ENCODE data around the gene TECPR1. TPM values are rescaled to one million over a fixed set of nuclear protein-coding genes. Genes with fewer than 3 reads are reported as not detected.

Gene TECPR1
- total and polyA plus RNA-seq, 2 donors (not counting 3 experiments of a cell fraction or from before 2014, with no cell fraction given): 12.3 to 97.5 TPM

DNA sequence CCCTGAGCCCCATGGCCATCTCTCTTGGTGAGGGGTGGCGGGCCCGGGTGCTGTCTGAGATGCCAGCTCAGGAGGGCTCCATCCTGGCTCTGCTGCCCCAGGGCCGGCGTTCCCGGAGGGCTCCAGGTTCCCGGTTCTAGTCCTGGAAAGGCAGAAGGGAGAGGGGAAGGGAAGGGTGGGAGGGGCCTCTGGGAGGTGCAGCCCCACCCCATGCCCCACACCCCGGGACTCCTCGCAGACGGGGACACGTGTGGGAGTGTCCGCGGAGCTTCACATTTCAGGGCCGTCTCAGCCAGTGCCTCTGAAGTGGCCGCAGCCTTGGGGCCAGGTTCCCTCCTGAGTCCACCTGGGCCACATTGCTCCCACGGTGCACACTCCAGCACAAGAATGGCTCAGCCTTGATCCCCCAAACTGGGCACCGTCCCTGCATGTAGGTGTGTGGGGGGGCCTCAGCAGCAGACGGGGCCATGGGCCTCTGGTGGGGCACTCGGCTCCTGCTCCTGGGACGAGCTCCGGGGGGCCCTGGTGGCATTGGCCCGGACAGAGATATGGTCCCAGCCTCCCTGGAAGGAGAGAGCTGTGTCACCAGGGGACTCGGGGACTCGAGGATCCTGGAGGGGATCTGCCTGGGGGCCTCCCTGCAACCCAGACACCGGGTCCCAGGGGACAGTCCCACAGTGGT, 35.0 kb downstream of the TECPR1 start:
- H3K9me3 ChIP-seq (replicated peaks; ENCODE audit: control insufficient read depth, insufficient read depth, low read length): no peaks in the 10 kb centered on the region
- peaks cover 2% of the 10 kb centered on the region for H3K4me1 ChIP-seq (ENCODE audit: control insufficient read depth, extremely low read depth, insufficient read depth, low read length)
- BruUV-seq (replicated peaks): no TSS peak
- H3K9me1 ChIP-seq (replicated peaks; ENCODE audit: control insufficient read depth, extremely low read depth, insufficient read depth, low read length): no peaks in the 10 kb centered on the region
- POLR2A ChIA-PET: no interaction called here
- TF ChIP-seq GATA2 (IDR thresholded peaks at IDR 0.05; ENCODE audit: insufficient read depth, insufficient read length, low read depth, low read length) (no peak), POLR2A (IDR thresholded peaks at IDR 0.05; ENCODE audit: low read depth, low read length) (no peak), FOS (IDR thresholded peaks at IDR 0.05; ENCODE audit: borderline replicate concordance, insufficient read depth, low read length) (no peak), MYC (IDR thresholded peaks at IDR 0.05; ENCODE audit: low read depth, low read length) (no peak), POLR2AphosphoS5 (IDR thresholded peaks at IDR 0.05; ENCODE audit: insufficient read depth, low read depth, low read length) (no peak), EZH2 (IDR thresholded peaks at IDR 0.05; ENCODE audit: borderline replicate concordance, low read depth, low read length, severe bottlenecking) (no peak), JUN (IDR thresholded peaks at IDR 0.05; ENCODE audit: borderline replicate concordance, insufficient read depth, insufficient read length, low read depth) (no peak)
- TF ChIP-seq, protein P1, sequence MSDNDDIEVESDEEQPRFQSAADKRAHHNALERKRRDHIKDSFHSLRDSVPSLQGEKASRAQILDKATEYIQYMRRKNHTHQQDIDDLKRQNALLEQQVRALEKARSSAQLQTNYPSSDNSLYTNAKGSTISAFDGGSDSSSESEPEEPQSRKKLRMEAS (IDR thresholded peaks at IDR 0.05; ENCODE audit: insufficient read depth, insufficient read length): no peak
- TF ChIP-seq, protein P2, sequence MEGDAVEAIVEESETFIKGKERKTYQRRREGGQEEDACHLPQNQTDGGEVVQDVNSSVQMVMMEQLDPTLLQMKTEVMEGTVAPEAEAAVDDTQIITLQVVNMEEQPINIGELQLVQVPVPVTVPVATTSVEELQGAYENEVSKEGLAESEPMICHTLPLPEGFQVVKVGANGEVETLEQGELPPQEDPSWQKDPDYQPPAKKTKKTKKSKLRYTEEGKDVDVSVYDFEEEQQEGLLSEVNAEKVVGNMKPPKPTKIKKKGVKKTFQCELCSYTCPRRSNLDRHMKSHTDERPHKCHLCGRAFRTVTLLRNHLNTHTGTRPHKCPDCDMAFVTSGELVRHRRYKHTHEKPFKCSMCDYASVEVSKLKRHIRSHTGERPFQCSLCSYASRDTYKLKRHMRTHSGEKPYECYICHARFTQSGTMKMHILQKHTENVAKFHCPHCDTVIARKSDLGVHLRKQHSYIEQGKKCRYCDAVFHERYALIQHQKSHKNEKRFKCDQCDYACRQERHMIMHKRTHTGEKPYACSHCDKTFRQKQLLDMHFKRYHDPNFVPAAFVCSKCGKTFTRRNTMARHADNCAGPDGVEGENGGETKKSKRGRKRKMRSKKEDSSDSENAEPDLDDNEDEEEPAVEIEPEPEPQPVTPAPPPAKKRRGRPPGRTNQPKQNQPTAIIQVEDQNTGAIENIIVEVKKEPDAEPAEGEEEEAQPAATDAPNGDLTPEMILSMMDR (IDR thresholded peaks at IDR 0.05; ENCODE audit: extremely low read depth in 1 of 2, insufficient read depth in 1 of 2, low read depth in 1 of 2, low read length in 2 of 2): no peak
- no peak overlapping the region for H3K9ac ChIP-seq (replicated peaks; ENCODE audit: extremely low read depth, insufficient read depth, low read length)
- FAIRE-seq (no peak), DNase-seq (ENCODE audit: low read depth, low spot score) (no peak)
- intact Hi-C loops (cut with micrococcal nuclease) (no loop called here), dilution Hi-C loops (cut with MboI; ENCODE audit: extremely low pct_ligation_motif_present, low sequenced_read_pairs) (no loop called here)
- H3K4me2 ChIP-seq (ENCODE audit: insufficient read depth, low read length): no peak overlapping the region
- H3K4me3 ChIP-seq (replicated peaks in 1 of 3; ENCODE audit: insufficient read depth in 1 of 3, low read depth in 1 of 3, low read length in 3 of 3): no peak overlapping the region
- H3K27ac ChIP-seq (ENCODE audit: insufficient read depth, low read depth, low read length): no peak overlapping the region
- no peaks in the 10 kb centered on the region for H3K27me3 ChIP-seq (ENCODE audit: control insufficient read depth in 2 of 2, insufficient read depth in 2 of 2, low read length in 2 of 2)
- H3K79me2 ChIP-seq (ENCODE audit: control insufficient read depth, insufficient read depth, low read length): no peaks in the 10 kb centered on the region
- no peak overlapping the region for H2AFZ ChIP-seq (ENCODE audit: low read depth, low read length)
- peaks cover 2 to 20% of the 10 kb centered on the region in 2 experiments for H3K36me3 ChIP-seq (ENCODE audit: control insufficient read depth in 2 of 2, extremely low read depth in 1 of 2, insufficient read depth in 2 of 2, low read length in 2 of 2)
- CTCF ChIA-PET: no interaction called here
- H4K20me1 ChIP-seq (replicated peaks; ENCODE audit: control insufficient read depth, extremely low read depth, insufficient read depth, low read length): no peaks in the 10 kb centered on the region
